MM.1S (cell line): ENCODE measurements around the gene POU4F3.

Experiments
- DNase-seq: peaks from one replicate; pipeline ENCODE4 v3.0.0-alpha.2; 2015
- H2AFZ ChIP-seq: fragments of 300-600 bp; sonication (generic); 2 replicates; pipeline ENCODE4 v1.6.0; 2016; ENCODE audit warnings: antibody characterized with exemption, low read length
- H3F3A ChIP-seq: fragments of 300-600 bp; sonication (generic); 2 replicates; pipeline ENCODE4 v1.6.1; 2016; ENCODE audit warnings: mild to moderate bottlenecking, antibody characterized with exemption, low read length, moderate library complexity, mixed read lengths; ENCODE audit not compliant: insufficient read depth
- H3K27ac ChIP-seq: fragments of 300-600 bp; sonication (generic); 2 replicates; pipeline ENCODE4 v1.5.1; 2016; ENCODE audit warnings: mild to moderate bottlenecking, low read length
- H3K27me3 ChIP-seq: fragments of 300-600 bp; sonication (generic); replicated peaks from 2 replicates; pipeline ENCODE4 v1.6.0; 2016; ENCODE audit warnings: low read length; ENCODE audit not compliant: insufficient read depth
- H3K36me3 ChIP-seq: fragments of 300-600 bp; sonication (generic); replicated peaks from 2 replicates; pipeline ENCODE4 v1.6.1; 2016; ENCODE audit warnings: mild to moderate bottlenecking, low read length, mixed read lengths; ENCODE audit not compliant: insufficient read depth
- H3K4me1 ChIP-seq: fragments of 300-600 bp; sonication (generic); 2 replicates; pipeline ENCODE4 v1.6.1; 2016; ENCODE audit warnings: low read length, mixed read lengths
- H3K4me2 ChIP-seq: fragments of 300-600 bp; sonication (generic); 2 replicates; pipeline ENCODE4 v1.6.0; 2016; ENCODE audit warnings: low read depth, low read length
- H3K4me3 ChIP-seq: fragments of 300-600 bp; sonication (generic); 2 replicates; pipeline ENCODE4 v1.5.1; 2016; ENCODE audit warnings: low read length, mixed read lengths
- H3K79me2 ChIP-seq: fragments of 300-600 bp; sonication (generic); 2 replicates; pipeline ENCODE4 v1.6.1; 2016; ENCODE audit warnings: mixed run types, low read length, mixed read lengths
- H3K9ac ChIP-seq: fragments of 300-600 bp; sonication (generic); 2 replicates; pipeline ENCODE4 v1.6.1; 2016; ENCODE audit warnings: low read length, mixed read lengths
- H3K9me2 ChIP-seq: fragments of 300-600 bp; sonication (generic); replicated peaks from 2 replicates; pipeline ENCODE4 v1.6.1; 2016; ENCODE audit warnings: mild to moderate bottlenecking, low read length, mixed read lengths; ENCODE audit not compliant: insufficient read depth
- H3K9me3 ChIP-seq: fragments of 300-600 bp; sonication (generic); replicated peaks from 2 replicates; pipeline ENCODE4 v1.6.1; 2016; ENCODE audit warnings: mild to moderate bottlenecking, low read length, mixed read lengths; ENCODE audit not compliant: insufficient read depth
- H4K20me1 ChIP-seq: fragments of 300-600 bp; sonication (generic); 2 replicates; pipeline ENCODE4 v1.6.1; 2016; ENCODE audit warnings: mild to moderate bottlenecking, low read length, moderate library complexity, mixed read lengths; ENCODE audit not compliant: insufficient read depth
- EZH2 ChIP-seq: fragments of 300-600 bp; sonication (generic); optimal IDR thresholded peaks from 2 replicates; pipeline ENCODE3; 2017; ENCODE audit warnings: low read depth, mild to moderate bottlenecking, antibody characterized with exemption, low read length, mixed read lengths
- EZH2phosphoT487 ChIP-seq: fragments of 300-600 bp; sonication (generic); IDR thresholded peaks from 2 replicates; pipeline ENCODE4 v1.6.1; 2018; ENCODE audit warnings: antibody characterized with exemption, low read length
- TF ChIP-seq, protein P1 (sequence below): fragments of 300-600 bp; sonication (generic); IDR thresholded peaks from 2 replicates; pipeline ENCODE4 v1.5.1; 2016; ENCODE audit warnings: antibody characterized with exemption, low read length, mixed read lengths

Gene POU4F3

GRCh38 chr5:146340260-146341081 lies 1.8 kb downstream of the POU4F3 start:
- H3K79me2 ChIP-seq = no peaks in the 10 kb centered on the region
- H3K4me3 ChIP-seq = no peak overlapping the region
- no peak overlapping the region for H3K27ac ChIP-seq
- H3K9ac ChIP-seq = no peak overlapping the region
- no peaks in the 10 kb centered on the region for H3K4me1 ChIP-seq
- H3K9me2 ChIP-seq = no peaks in the 10 kb centered on the region
- TF ChIP-seq EZH2phosphoT487 (no peak), EZH2 (no peak)
- TF ChIP-seq, protein P1, sequence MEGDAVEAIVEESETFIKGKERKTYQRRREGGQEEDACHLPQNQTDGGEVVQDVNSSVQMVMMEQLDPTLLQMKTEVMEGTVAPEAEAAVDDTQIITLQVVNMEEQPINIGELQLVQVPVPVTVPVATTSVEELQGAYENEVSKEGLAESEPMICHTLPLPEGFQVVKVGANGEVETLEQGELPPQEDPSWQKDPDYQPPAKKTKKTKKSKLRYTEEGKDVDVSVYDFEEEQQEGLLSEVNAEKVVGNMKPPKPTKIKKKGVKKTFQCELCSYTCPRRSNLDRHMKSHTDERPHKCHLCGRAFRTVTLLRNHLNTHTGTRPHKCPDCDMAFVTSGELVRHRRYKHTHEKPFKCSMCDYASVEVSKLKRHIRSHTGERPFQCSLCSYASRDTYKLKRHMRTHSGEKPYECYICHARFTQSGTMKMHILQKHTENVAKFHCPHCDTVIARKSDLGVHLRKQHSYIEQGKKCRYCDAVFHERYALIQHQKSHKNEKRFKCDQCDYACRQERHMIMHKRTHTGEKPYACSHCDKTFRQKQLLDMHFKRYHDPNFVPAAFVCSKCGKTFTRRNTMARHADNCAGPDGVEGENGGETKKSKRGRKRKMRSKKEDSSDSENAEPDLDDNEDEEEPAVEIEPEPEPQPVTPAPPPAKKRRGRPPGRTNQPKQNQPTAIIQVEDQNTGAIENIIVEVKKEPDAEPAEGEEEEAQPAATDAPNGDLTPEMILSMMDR = no peak
- H3F3A ChIP-seq = no peaks in the 10 kb centered on the region
- DNase-seq = no peak
- H3K27me3 ChIP-seq = peaks cover 37% of the 10 kb centered on the region
- H3K4me2 ChIP-seq = no peak overlapping the region
- no peaks in the 10 kb centered on the region for H3K9me3 ChIP-seq
- H2AFZ ChIP-seq = no peak overlapping the region
- H4K20me1 ChIP-seq = no peaks in the 10 kb centered on the region
- no peaks in the 10 kb centered on the region for H3K36me3 ChIP-seq

GRCh38 chr5:146341854-146342253 lies 3.2 kb downstream of the POU4F3 start:
- H2AFZ ChIP-seq = no peak overlapping the region
- no peaks in the 10 kb centered on the region for H4K20me1 ChIP-seq

GRCh38 chr5:146342519-146342881 lies 3.9 kb downstream of the POU4F3 start:
- no peak overlapping the region for H3K9ac ChIP-seq
- DNase-seq = no peak
- no peak overlapping the region for H3K27ac ChIP-seq
- H3K4me1 ChIP-seq = no peaks in the 10 kb centered on the region
- no peak for TF ChIP-seq EZH2phosphoT487
- no peak for TF ChIP-seq EZH2
- TF ChIP-seq, protein P1 = no peak
- H3K27me3 ChIP-seq = peaks cover 31% of the 10 kb centered on the region
- no peaks in the 10 kb centered on the region for H3K9me2 ChIP-seq
- H3K4me2 ChIP-seq = no peak overlapping the region
- H3K4me3 ChIP-seq = no peak overlapping the region
- H2AFZ ChIP-seq = no peak overlapping the region
- H4K20me1 ChIP-seq = no peaks in the 10 kb centered on the region
- no peaks in the 10 kb centered on the region for H3K79me2 ChIP-seq
- H3F3A ChIP-seq = no peaks in the 10 kb centered on the region
- H3K36me3 ChIP-seq = no peaks in the 10 kb centered on the region
- H3K9me3 ChIP-seq = no peaks in the 10 kb centered on the region

More at GRCh38 chr5:146341854-146342253, 3.2 kb downstream of the POU4F3 start:
- H3K4me2 ChIP-seq = no peak overlapping the region
- H3K9ac ChIP-seq = no peak overlapping the region
- H3F3A ChIP-seq = no peaks in the 10 kb centered on the region
- no peak for DNase-seq
- H3K9me2 ChIP-seq = no peaks in the 10 kb centered on the region
- H3K9me3 ChIP-seq = no peaks in the 10 kb centered on the region
- no peaks in the 10 kb centered on the region for H3K4me1 ChIP-seq
- H3K27ac ChIP-seq = no peak overlapping the region
- H3K4me3 ChIP-seq = no peak overlapping the region
- peaks cover 37% of the 10 kb centered on the region for H3K27me3 ChIP-seq
- no peak for TF ChIP-seq EZH2phosphoT487
- TF ChIP-seq EZH2 = no peak
- TF ChIP-seq, protein P1 = no peak
- no peaks in the 10 kb centered on the region for H3K36me3 ChIP-seq
- no peaks in the 10 kb centered on the region for H3K79me2 ChIP-seq
